Ishikawa (cell line): Measurements from ENCODE around the gene RAMP1.

ENCODE experiments used
- CEBPB ChIP-seq: IDR thresholded peaks from 2 replicates; pipeline ENCODE4 v1.6.1; 2012
- CREB1 ChIP-seq: IDR thresholded peaks from 2 replicates; pipeline ENCODE4 v1.6.1; 2012; ENCODE audit warnings: low read depth
- EGR1 ChIP-seq: IDR thresholded peaks from 2 replicates; pipeline ENCODE4 v1.6.1; 2012
- EP300 ChIP-seq: IDR thresholded peaks from 2 replicates; pipeline ENCODE4 v1.6.1; 2012; ENCODE audit warnings: borderline replicate concordance
- MAX ChIP-seq: IDR thresholded peaks from 2 replicates; pipeline ENCODE4 v1.6.1; 2012
- RAD21 ChIP-seq: IDR thresholded peaks from 2 replicates; pipeline ENCODE4 v1.6.1; 2012; ENCODE audit warnings: low read depth
- TAF1 ChIP-seq: IDR thresholded peaks from 2 replicates; pipeline ENCODE4 v1.6.1; 2012; ENCODE audit warnings: low read depth, mild to moderate bottlenecking
- TCF12 ChIP-seq: IDR thresholded peaks from 2 replicates; pipeline ENCODE4 v1.6.1; 2012; ENCODE audit warnings: low read depth
- YY1 ChIP-seq: IDR thresholded peaks from 2 replicates; pipeline ENCODE4 v1.6.1; 2012; ENCODE audit warnings: low read depth
- TF ChIP-seq, protein P1 (sequence below): IDR thresholded peaks from 2 replicates; pipeline ENCODE4 v1.6.1; 2012; ENCODE audit warnings: low read depth, mild to moderate bottlenecking

GRCh38 chr2:237896956-237897355 is 37.5 kb downstream of the RAMP1 start:
- TF ChIP-seq EGR1 (no peak), CREB1 (no peak), RAD21 (no peak), TCF12 (no peak), YY1 (no peak), EP300 (no peak), MAX (no peak), TAF1 (no peak), CEBPB (no peak)
- TF ChIP-seq, protein P1, sequence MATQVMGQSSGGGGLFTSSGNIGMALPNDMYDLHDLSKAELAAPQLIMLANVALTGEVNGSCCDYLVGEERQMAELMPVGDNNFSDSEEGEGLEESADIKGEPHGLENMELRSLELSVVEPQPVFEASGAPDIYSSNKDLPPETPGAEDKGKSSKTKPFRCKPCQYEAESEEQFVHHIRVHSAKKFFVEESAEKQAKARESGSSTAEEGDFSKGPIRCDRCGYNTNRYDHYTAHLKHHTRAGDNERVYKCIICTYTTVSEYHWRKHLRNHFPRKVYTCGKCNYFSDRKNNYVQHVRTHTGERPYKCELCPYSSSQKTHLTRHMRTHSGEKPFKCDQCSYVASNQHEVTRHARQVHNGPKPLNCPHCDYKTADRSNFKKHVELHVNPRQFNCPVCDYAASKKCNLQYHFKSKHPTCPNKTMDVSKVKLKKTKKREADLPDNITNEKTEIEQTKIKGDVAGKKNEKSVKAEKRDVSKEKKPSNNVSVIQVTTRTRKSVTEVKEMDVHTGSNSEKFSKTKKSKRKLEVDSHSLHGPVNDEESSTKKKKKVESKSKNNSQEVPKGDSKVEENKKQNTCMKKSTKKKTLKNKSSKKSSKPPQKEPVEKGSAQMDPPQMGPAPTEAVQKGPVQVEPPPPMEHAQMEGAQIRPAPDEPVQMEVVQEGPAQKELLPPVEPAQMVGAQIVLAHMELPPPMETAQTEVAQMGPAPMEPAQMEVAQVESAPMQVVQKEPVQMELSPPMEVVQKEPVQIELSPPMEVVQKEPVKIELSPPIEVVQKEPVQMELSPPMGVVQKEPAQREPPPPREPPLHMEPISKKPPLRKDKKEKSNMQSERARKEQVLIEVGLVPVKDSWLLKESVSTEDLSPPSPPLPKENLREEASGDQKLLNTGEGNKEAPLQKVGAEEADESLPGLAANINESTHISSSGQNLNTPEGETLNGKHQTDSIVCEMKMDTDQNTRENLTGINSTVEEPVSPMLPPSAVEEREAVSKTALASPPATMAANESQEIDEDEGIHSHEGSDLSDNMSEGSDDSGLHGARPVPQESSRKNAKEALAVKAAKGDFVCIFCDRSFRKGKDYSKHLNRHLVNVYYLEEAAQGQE, result no peak
